Vagina (tissue), 2 donors: ENCODE measurements around the gene RBM19.

Experiments used
- POLR2A ChIP-seq, 2 donors: fragments of 450-650 bp; IDR thresholded peaks; one replicate each; pipeline ENCODE4 v1.6.1; 2017; ENCODE audit warnings: antibody characterized with exemption in 2 of 2, mild to moderate bottlenecking in 2 of 2, moderate library complexity in 2 of 2
- POLR2AphosphoS5 ChIP-seq, 2 donors: sonication (generic); formaldehyde crosslinking; IDR thresholded peaks; one replicate each; pipeline ENCODE4 v1.9.0; 2017; ENCODE audit warnings: antibody characterized with exemption in 2 of 2, mild to moderate bottlenecking in 2 of 2, low read depth in 1 of 2; ENCODE audit not compliant: insufficient read depth in 1 of 2
- TF ChIP-seq, protein P1 (sequence below), 3 experiments: fragments of 450-650 bp in 2 of 3; fragments of 200-600 bp in 1 of 3; sonication (generic) in 1 of 3; IDR thresholded peaks; one replicate each; pipeline ENCODE4 v1.5.1; 2017 to 2019; ENCODE audit warnings: antibody characterized with exemption in 3 of 3, mild to moderate bottlenecking in 2 of 3, moderate library complexity in 2 of 3

GRCh38 chr12:113905829-113906228, 60.3 kb downstream of the RBM19 start:
- TF ChIP-seq POLR2A (IDR thresholded peaks at IDR 0.05) (no peak), POLR2AphosphoS5 (IDR thresholded peaks at IDR 0.05; ENCODE audit: insufficient read depth in 1 of 2, low read depth in 1 of 2) (no peak)
- TF ChIP-seq, protein P1, sequence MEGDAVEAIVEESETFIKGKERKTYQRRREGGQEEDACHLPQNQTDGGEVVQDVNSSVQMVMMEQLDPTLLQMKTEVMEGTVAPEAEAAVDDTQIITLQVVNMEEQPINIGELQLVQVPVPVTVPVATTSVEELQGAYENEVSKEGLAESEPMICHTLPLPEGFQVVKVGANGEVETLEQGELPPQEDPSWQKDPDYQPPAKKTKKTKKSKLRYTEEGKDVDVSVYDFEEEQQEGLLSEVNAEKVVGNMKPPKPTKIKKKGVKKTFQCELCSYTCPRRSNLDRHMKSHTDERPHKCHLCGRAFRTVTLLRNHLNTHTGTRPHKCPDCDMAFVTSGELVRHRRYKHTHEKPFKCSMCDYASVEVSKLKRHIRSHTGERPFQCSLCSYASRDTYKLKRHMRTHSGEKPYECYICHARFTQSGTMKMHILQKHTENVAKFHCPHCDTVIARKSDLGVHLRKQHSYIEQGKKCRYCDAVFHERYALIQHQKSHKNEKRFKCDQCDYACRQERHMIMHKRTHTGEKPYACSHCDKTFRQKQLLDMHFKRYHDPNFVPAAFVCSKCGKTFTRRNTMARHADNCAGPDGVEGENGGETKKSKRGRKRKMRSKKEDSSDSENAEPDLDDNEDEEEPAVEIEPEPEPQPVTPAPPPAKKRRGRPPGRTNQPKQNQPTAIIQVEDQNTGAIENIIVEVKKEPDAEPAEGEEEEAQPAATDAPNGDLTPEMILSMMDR (IDR thresholded peaks at IDR 0.05) = no peak
